ENCODE results near the gene FUT1.
"Not testable (repeated sequence)": the region's sequence is repeated elsewhere in the genome, so short reads cannot be mapped to it uniquely, and the experiment has no call there.

FUT1 gene

DNA sequence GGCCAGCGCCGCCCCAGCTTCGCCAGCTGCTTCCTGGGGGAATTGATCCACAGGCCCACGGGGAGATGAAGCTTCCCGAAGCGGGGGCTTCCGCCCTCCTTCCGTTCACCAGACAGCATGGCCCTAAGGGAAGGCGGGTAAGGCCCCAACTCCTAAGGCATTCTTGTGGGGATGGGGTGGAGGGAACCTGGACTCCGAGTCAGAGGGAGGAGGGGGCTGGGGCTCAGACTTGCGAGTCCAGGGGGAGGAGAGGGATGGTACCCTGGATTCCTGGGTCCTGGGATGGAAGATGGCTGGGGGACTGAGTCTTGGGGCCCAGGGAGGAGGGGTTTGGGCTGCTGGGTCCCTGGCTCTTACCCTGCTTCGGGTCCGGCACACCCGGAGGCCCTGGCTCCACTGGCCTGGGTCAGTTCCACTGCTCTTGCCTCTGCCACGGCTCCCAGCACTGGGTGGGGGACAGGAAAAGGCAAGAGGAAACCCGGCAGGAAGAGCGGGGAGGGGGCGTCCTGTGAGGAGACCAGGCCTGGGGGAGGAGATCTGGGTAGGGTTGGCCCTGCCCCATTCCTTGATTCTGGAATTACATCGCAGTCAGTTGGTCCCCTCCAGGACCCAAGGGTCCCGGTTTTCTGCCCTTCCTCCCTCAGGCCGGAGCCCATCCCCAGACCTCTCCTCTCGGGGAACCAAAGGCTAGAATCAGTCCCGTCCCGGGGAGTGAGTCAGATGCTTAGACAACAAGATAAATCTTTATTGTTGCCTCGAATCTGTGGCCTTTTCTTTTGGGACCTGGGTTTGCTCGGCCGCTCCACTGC is 12.1 kb downstream of the FUT1 start, which contains the start of gene RASIP1:
Gene RASIP1 (minus strand): TSS at position 447 of the 809 bp plus-strand sequence. CDS start 328 bp downstream, at position 119.
- no peak for DNase-seq (ENCODE audit: low spot score)

DNA sequence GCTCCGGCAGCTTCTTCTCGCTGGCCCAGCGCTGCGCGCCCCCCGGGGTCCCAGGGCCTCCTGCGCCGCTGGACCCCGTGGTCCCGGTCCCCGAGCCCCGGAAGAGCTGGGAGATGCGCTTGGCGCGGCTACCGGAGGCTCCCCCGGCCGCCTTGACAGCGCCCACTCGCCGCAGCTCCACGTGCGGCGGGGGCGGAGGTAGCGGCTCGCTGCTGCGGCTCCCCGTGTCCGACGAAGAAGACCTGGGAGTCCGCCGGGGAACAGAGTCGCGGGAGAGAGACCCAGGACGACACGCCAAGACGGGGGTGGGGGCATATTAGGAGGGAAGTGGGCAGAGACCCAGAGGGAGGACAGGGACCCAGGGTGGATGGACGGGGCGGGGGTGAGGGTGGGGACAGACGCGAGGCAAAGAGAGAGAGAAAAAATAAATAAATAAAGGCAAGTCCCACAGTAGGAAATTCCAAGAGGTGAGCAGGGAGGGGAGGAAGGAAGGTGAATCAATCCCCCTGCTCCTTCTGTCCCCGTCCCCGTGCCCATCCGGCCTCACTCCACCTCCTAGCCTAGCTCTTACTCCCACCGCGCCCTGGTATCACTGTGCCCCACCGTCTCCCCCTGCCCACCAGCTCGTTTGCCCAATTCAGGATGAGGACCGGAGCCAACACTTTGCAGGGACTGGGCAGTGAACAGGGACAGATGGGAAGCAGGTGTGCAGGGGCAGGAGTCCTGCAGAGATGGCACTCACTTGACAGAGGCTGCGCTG is 12.9 kb downstream of the FUT1 start:
- no peak for DNase-seq (ENCODE audit: low spot score)

GRCh38 chr19:48738557-48739403 is 13.7 kb downstream of the FUT1 start:
- peak; percentile 91 for DNase-seq (ENCODE audit: low spot score)

DNA sequence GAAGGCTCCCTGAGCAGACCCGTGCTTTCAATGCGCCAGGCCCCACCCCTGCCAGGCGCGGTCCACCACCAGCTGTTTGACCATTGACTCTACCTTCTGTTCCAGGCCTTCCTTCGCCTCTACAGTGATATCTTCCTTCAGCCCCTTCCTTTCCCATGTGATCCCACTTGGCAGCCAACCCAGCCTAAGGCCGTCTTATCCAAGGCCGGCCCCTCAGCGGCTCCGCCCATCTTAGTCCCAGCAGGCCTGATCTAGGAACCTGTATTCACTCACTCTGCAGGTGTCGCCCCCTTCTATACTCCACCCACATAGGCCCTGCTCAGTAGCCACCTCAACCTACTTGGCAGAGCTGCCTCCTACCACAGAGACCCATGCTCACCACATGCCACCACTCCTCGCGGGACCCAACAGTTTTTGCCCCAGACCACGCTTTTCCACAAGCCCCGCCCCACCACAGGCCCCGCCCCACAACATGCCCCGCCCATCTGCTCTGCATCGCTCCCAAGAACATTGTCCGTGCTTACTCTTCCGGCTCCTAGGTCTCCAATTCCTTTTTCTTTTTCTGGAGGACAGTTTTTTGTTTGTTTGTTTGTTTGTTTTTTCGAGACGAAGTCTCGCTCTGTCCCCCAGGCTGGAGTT is 15.0 kb downstream of the FUT1 start:
- DNase-seq (ENCODE audit: low spot score): no peak

DNA sequence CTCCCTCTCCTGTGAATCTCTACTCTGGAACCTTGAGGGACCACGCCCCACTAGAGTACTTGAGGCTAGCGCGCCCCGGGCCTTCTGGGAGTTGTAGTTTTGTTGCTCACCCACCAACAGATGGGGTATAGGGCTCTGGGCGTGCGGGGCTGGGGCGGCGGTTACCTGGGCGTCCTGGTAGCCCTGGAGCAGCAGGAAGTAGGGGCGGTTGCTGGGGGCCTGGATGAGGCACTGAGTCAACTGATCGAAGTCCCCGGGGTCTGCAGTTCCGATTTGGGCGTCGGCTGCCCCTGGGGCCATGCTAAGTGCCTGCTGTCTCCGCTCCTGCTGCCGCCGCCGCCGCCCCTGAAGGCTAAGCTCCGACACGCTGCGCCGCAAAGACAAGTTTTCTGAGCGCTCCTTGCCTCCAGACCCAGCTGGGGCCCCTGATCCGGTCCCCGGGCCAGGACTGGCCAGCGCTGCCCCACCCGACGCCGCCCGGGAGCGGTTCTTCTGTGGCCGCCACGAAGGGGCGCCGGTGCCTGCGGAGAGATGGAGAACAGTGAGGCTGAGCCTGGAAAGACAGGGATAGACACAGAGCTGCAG is 17.3 kb downstream of the FUT1 start:
- no peak for DNase-seq (ENCODE audit: low spot score)

DNA sequence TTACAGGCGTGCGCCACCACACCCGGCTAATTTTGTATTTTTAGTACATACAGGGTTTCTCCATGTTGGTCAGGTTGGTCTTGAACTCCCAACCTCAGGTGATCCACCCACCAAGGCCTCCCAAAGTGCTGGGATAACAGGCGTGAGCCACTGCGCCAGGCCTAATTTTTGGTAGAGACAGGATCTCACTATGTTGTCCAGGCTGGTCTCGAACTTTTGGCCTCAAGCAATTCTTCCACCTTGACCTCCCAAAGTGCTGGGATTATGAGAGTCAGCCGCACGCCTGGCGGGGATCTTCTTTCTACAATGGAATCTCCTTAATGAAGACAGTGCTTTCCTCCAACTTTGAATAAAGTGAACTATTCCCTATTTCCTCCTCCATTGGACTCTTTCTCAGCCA is 17.8 kb downstream of the FUT1 start:
- DNase-seq (ENCODE audit: low spot score): no peak

DNA sequence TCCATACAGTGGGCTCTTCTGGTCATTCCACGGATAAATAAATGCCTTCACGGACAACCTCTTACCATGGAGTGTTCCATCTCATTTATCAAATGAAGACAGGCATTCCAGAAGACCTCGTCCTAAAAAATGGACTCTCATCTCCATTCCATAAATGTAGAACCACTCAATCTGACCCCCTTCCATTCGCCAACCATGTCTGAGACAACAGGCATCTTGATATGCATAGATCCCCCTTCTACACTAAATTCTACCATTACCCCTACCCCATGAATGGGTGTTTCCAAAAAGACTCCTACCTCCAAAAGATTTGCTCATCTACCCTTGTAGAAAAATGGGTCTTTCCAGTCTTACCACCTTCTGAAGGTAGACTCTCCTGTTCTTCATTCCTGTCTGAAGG is 21.0 kb downstream of the FUT1 start:
- DNase-seq (ENCODE audit: low spot score): no peak

DNA sequence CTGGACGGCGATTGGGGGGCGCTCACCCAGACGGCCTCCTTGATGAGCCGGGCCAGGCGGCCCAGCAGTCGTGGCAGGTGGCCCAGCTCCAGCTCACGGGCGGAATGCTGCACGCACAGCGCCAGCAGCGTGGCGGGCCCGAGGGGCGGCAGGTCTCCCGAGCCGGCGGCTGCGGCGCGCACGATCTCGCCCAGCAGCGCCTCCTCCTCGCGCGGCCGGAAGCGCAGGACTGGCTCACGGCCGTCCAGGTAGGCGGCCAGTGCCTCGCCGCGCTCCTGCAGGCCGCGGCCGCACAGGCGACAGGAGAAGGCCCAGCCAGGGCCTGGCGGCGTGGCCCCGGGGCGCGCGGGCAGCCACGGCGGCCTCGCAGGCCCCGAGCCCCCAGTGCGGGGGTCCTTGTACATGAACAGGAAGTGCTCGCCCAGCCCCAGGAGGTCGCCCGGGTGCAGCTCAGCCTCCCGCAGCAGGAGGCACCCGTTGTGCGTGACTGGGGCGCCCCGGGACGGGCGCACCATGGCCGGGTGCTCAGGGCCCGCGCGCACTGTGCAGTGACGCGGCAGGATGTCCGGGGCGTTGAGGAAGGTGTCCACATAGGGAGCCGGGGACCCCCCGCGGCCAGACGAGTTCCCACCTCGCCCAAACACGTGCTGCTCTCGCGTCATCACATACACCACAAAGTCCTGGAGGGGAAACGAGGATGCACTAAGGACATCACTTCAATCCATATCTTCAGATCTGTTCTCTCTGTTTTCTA is 23.4 kb downstream of the FUT1 start:
- no peak for DNase-seq (ENCODE audit: low spot score)

DNA sequence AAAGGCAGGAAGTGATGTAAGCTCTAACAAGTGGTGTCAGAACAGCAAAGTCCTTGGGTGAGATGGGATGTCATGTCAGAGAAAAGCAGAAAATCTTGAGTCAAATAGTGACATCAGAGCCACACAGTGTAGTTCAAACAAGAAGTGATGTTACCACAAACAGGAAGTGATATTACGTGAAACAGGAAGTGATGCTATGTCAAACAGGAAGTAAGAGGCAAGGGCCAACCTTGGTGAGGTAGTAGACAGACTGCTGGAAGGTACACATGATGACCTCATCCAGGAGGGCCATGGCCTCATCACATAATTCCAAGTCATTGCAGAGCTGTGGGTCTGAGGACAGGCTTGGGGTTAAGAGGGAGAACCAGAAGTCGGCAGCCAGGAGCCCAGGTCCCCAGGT is 25.9 kb downstream of the FUT1 start:
- DNase-seq (ENCODE audit: low spot score): peak; percentile 47

GRCh38 chr19:48724796-48725753 is 27.4 kb downstream of the FUT1 start:
- DNase-seq (ENCODE audit: low spot score): peak; percentile 63

GRCh38 chr19:48722196-48722708 is 30.2 kb downstream of the FUT1 start:
- DNase-seq (ENCODE audit: low spot score): no peak

GRCh38 chr19:48720613-48721296 is 31.7 kb downstream of the FUT1 start:
- peak; percentile 94 for DNase-seq (ENCODE audit: low spot score)

DNA sequence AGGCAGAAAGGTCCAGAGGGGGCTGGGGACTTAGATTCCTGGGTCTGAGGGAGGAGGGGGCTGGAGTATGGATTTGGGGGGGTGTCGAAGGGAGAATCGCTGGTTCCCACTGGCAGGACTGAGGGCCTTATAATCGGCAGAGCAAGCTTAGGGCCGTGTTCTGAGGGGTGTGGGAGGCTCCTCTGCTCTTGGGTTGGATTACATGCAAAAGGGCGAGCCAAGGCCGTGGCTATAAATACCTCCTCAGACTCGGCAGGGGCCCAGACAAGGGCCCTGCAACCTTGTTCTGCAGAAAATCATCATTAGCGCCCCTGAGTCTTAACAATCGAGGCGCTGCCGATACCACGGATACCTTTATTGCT is 32.2 kb downstream of the FUT1 start:
- no peak for DNase-seq (ENCODE audit: low spot score)

GRCh38 chr19:48719263-48720171 is 32.9 kb downstream of the FUT1 start, which contains the start of gene MAMSTR:
TSS of gene MAMSTR (minus strand) at chr19:48719725. CDS start at chr19:48719031, 694 bp downstream.
- no peak for DNase-seq (ENCODE audit: low spot score)

DNA sequence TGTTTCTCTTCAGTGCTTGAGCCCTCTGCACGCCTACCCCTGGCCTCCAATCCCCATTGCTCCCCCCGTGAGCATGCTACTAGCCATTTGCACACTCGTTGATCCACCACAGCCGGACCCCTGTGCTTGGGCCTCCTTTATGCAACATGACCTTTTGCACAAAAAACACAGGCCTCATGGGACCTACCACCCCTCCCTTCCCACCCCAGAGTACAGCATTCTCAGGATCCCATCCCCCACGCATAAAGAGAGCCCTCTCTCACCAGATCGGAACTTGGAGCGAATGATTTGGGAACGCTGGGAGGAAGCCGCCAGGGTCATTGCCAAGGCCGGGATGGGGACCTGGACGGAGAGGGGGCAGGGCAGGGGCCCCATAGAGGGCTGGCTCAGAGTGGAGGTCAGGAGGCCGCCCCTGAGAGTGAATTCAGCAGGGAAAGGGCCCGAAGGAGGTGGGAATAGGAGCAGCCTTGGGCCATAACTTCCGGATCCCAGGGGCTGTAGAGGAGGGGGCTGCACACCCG is 33.7 kb downstream of the FUT1 start:
- DNase-seq (ENCODE audit: low spot score): no peak

DNA sequence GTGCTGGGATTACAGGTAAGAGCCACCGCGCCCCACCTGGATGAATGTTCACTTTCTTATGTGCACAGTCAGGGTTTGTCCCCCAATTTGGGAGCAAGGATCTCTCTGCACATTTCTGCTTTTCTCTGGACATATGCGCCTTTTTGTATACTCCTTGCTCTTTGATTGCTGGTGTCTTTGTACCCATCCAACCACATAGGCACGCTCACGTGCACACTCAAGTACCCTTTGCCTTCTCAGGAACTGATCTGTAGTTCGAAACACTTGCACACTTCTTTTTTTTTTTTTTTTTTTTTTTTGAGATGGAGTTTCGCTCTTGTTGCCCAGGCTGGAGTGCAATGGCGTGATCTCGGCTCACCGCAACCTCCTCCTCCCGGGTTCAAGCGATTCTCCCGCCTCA is 34.3 kb downstream of the FUT1 start:
- not testable (repeated sequence) for DNase-seq (ENCODE audit: low spot score)

- DNase-seq (ENCODE audit: low spot score): no peak
These were observed 35.7 kb downstream of the FUT1 start for GRCh38 chr19:48716562-48717291.
